GM12878 (cell line): ENCODE measurements around the gene ATG101. TPM values are rescaled to one million over a fixed set of nuclear protein-coding genes. Genes with fewer than 3 reads are reported as not detected.

Source experiments
- ATAC-seq: fragments of 200-7000 bp; cut with Tn5 transposase; 3 replicates; pipeline ENCODE4 v1.9.1; 2020; ENCODE audit warnings: mild to moderate bottlenecking, moderate library complexity
- BruUV-seq: library from RNA; stranded (reverse); fragments of 400-500 nt; replicated peaks from 2 replicates; lab custom pipeline; 2021; lab: Mats Ljungman, UMichigan
- CTCF ChIA-PET: fragments of 300-600 bp; sonication (Branson Sonifier 250); formaldehyde crosslinking; extraction: SDS; loops from one replicate; lab custom pipeline; 2021; ENCODE audit warnings: inconsistent platforms; lab: Yijun Ruan, JAX
- POLR2A ChIA-PET: fragments of 350-600 bp; formaldehyde crosslinking; extraction: SDS; loops from one replicate; lab custom pipeline; 2021; ENCODE audit warnings: inconsistent platforms; lab: Charles Lee
- RAD21 ChIA-PET: fragments of 300-600 bp; sonication (Branson Sonifier 250); formaldehyde crosslinking; loops from one replicate; lab custom pipeline; 2023; ENCODE audit warnings: antibody characterized with exemption; ENCODE audit not compliant: unreplicated experiment; lab: Charles Lee
- SMC1A ChIA-PET: fragments of 300-600 bp; sonication (Branson Sonifier 250); formaldehyde crosslinking; loops from one replicate; lab custom pipeline; 2023; ENCODE audit not compliant: unreplicated experiment, uncharacterized antibody; lab: Charles Lee
- DNase-seq: peaks from one replicate; pipeline ENCODE4 v3.0.0-alpha.2; 2011; ENCODE audit warnings: low read depth, low spot score
- FAIRE-seq: peaks from 3 replicates; lab custom pipeline; 2011; peaks lifted over from hg19 to GRCh38; lab: Jason Lieb, UNC
- H2AFZ ChIP-seq: 2 replicates; pipeline ENCODE4 v1.6.0; 2011; ENCODE audit warnings: low read depth, low read length, control low read depth; ENCODE audit not compliant: control insufficient read depth
- H3K27ac ChIP-seq: 2 replicates; pipeline ENCODE4 v1.5.1; 2011; ENCODE audit warnings: control low read depth; ENCODE audit not compliant: control insufficient read depth, insufficient read depth
- H3K27me3 ChIP-seq, 2 experiments: replicated peaks in 1 of 2; 2 replicates each; pipeline versions ENCODE4 v1.6.0 to v1.6.1; 2011; ENCODE audit warnings: low read length in 1 of 2; ENCODE audit not compliant: control insufficient read depth in 2 of 2, insufficient read depth in 2 of 2
- H3K36me3 ChIP-seq, 2 experiments: 2 replicates each; pipeline ENCODE4 v1.5.1; 2011; ENCODE audit warnings: low read length in 1 of 2; ENCODE audit not compliant: control insufficient read depth in 2 of 2, insufficient read depth in 2 of 2
- H3K4me1 ChIP-seq: 2 replicates; pipeline ENCODE4 v1.6.1; 2011; ENCODE audit warnings: mild to moderate bottlenecking, low read length, moderate library complexity, mixed read lengths; ENCODE audit not compliant: control insufficient read depth, insufficient read depth
- H3K4me2 ChIP-seq: 2 replicates; pipeline ENCODE4 v1.6.0; 2011; ENCODE audit warnings: control low read depth; ENCODE audit not compliant: control insufficient read depth, insufficient read depth
- H3K4me3 ChIP-seq: fragments of 200-600 bp; sonication (generic); 2 replicates; pipeline ENCODE4 v1.5.1; 2016
- H3K79me2 ChIP-seq: 2 replicates; pipeline ENCODE4 v1.6.0; 2011; ENCODE audit warnings: low read length; ENCODE audit not compliant: control insufficient read depth, insufficient read depth
- H3K9ac ChIP-seq: 2 replicates; pipeline ENCODE4 v1.8.0; 2011; ENCODE audit warnings: low read length, control low read depth, mixed read lengths; ENCODE audit not compliant: control insufficient read depth, insufficient read depth
- H3K9me3 ChIP-seq: replicated peaks from 3 replicates; pipeline ENCODE4 v1.5.1; 2011; ENCODE audit warnings: mild to moderate bottlenecking, low read length; ENCODE audit not compliant: control insufficient read depth, insufficient read depth
- H4K20me1 ChIP-seq: 2 replicates; pipeline ENCODE4 v1.6.0; 2011; ENCODE audit not compliant: control insufficient read depth, insufficient read depth
- KLF5 ChIP-seq: fragments of 450-650 bp; IDR thresholded peaks from 2 replicates; pipeline ENCODE4 v1.6.1; 2014; ENCODE audit warnings: mild to moderate bottlenecking; ENCODE audit not compliant: partially characterized antibody
- NFYB ChIP-seq: IDR thresholded peaks from 2 replicates; pipeline ENCODE4 v1.6.1; 2011; ENCODE audit warnings: low read depth, mild to moderate bottlenecking, low read length, improper control_type of control experiment, moderate library complexity; ENCODE audit not compliant: insufficient read depth
- REST ChIP-seq: IDR thresholded peaks from 2 replicates; pipeline ENCODE4 v1.6.1; 2012; ENCODE audit warnings: mild to moderate bottlenecking, low read depth, low read length
- WGBS: methylation state at CpG from one replicate; pipeline ENCODE4 v1.1.6; 2016; ENCODE audit warnings: low lambda C conversion rate; ENCODE audit not compliant: insufficient replicate concordance, insufficient coverage; ENCODE audit errors: missing lambda C conversion rate; 5-methylcytosine and 5-hydroxymethylcytosine counted together
- in situ Hi-C: fragments of 300-500 bp; cut with MboI; formaldehyde crosslinking; loops from 9 replicates; pipeline ENCODE4 v1.14.3; 2018; ENCODE audit warnings: mixed read lengths
- intact Hi-C: fragments of 100-400 bp; cut with micrococcal nuclease; formaldehyde crosslinking; loops from one replicate; pipeline ENCODE4 v1.14.2; 2022; ENCODE audit not compliant: unreplicated experiment
- polyA plus RNA-seq, 11 experiments: library from polyadenylated mRNA; depleted of rRNA in 4 of 11; unstranded in 6 of 11; stranded (reverse) in 5 of 11; fragments of >200 nt; fragmentation: Nextera tagmentation in 4 of 11; fragmentation: Illumina TruSeq in 1 of 11; extraction: Ambion mirVana in 4 of 11; extraction: Trizol in 1 of 11; gene quantifications; 1 replicate in 1 of 11; 2 replicates in 10 of 11; pipeline versions ENCODE4 v1.2.1 to v1.2.3, GENCODE V29; 2011 to 2016; ENCODE audit warnings: inconsistent platforms in 2 of 11, missing spikeins in 2 of 11, low read depth in 1 of 11
- total RNA-seq, 4 experiments: library from RNA; depleted of rRNA in 3 of 4; stranded (reverse); fragments of >200 nt in 3 of 4; fragmentation: Illumina TruSeq in 1 of 4; extraction: Trizol in 1 of 4; gene quantifications; 2 replicates each; pipeline versions ENCODE4 v1.2.1 to v1.2.3, GENCODE V29; 2013 to 2021
- TF ChIP-seq, protein P1 (sequence below): fragments of 450-650 bp; IDR thresholded peaks from 2 replicates; pipeline ENCODE4 v1.6.1; 2016; ENCODE audit warnings: mild to moderate bottlenecking

Gene ATG101
- total and polyA plus RNA-seq, 10 of the 15 experiments (the other 5 are each of a cell fraction or from before 2014, with no cell fraction given), result 2.7 to 49.8 (median 35.3) TPM

DNA sequence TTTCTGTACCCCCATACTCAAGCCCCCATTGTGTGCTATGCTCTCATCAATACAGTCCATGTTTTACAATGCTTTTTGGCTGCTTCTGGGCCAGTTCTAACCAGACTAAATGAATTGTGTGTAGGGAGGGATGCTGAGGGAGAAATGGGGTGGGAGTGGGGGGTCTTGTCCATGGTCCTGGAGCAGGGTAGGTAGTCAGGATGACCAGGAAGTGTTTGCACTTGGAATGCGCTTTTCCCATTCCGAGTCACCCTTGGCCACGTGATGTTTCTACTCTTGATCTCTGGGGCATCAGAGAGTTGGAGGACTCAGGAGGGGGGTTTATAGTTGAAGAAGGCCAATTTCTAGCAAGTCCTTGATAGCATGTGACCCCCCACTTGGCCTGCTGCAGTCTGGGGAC is 8.5 kb downstream of the ATG101 start:
- BruUV-seq, result no TSS peak
- peaks cover 12% of the 10 kb centered on the region for H3K79me2 ChIP-seq
- H3K36me3 ChIP-seq, result peaks cover 16% of the 10 kb centered on the region in 2 experiments
- no peak overlapping the region for H2AFZ ChIP-seq
- DNase-seq, result no peak
- no peaks in the 10 kb centered on the region for H3K27me3 ChIP-seq
- no peak overlapping the region for H3K4me3 ChIP-seq
- H3K9me3 ChIP-seq, result no peaks in the 10 kb centered on the region
- H3K4me2 ChIP-seq, result no peak overlapping the region
- no peak for FAIRE-seq
- CTCF ChIA-PET, result interaction anchor here (1.2 to 2.0 kb wide), 3 partner anchors 46 to 52 kb away, joined by 4 to 11 read pairs (median 6); no protein-coding TSS in a partner anchor
- no peaks in the 10 kb centered on the region for H4K20me1 ChIP-seq
- no peak for ATAC-seq
- H3K27ac ChIP-seq, result no peak overlapping the region
- peaks cover 23% of the 10 kb centered on the region for H3K4me1 ChIP-seq
- RAD21 ChIA-PET, result interaction anchor here (1.3 to 1.5 kb wide), 2 partner anchors 52 to 54 kb away, joined by 3 to 5 read pairs; no protein-coding TSS in a partner anchor
- POLR2A ChIA-PET, result interaction anchor here (0.8 kb wide), 1 partner anchor 23 kb away, joined by 3 read pairs; no protein-coding TSS in a partner anchor
- SMC1A ChIA-PET, result no interaction called here
- WGBS, result 97% methylated on average over 3 of the region's 3 CpGs
- in situ Hi-C loops (no loop called here), intact Hi-C loops (no loop called here)
- H3K9ac ChIP-seq, result no peak overlapping the region
- TF ChIP-seq, protein P1, sequence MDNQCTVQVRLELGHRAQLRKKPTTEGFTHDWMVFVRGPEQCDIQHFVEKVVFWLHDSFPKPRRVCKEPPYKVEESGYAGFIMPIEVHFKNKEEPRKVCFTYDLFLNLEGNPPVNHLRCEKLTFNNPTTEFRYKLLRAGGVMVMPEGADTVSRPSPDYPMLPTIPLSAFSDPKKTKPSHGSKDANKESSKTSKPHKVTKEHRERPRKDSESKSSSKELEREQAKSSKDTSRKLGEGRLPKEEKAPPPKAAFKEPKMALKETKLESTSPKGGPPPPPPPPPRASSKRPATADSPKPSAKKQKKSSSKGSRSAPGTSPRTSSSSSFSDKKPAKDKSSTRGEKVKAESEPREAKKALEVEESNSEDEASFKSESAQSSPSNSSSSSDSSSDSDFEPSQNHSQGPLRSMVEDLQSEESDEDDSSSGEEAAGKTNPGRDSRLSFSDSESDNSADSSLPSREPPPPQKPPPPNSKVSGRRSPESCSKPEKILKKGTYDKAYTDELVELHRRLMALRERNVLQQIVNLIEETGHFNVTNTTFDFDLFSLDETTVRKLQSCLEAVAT, result no peak
- TF ChIP-seq REST, result peak; percentile 50; the same call in 1 of the 2 replicates
- TF ChIP-seq NFYB, result no peak
- no peak for TF ChIP-seq KLF5
- TF ChIP-seq, all 136 proteins: peak for 1
